COR-L47 (cell line): ENCODE measurements around the gene RUFY4.

Source experiments
- DNase-seq: peaks from one replicate; lab custom pipeline; 2025; lab: John Stamatoyannopoulos, UW

Gene RUFY4, protein sequence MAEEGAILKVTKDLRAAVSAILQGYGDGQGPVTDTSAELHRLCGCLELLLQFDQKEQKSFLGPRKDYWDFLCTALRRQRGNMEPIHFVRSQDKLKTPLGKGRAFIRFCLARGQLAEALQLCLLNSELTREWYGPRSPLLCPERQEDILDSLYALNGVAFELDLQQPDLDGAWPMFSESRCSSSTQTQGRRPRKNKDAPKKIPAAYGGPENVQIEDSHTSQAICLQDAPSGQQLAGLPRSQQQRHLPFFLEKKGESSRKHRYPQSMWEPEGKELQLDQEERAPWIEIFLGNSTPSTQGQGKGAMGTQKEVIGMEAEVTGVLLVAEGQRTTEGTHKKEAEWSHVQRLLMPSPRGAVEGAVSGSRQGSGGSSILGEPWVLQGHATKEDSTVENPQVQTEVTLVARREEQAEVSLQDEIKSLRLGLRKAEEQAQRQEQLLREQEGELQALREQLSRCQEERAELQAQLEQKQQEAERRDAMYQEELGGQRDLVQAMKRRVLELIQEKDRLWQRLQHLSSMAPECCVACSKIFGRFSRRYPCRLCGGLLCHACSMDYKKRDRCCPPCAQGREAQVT

DNA sequence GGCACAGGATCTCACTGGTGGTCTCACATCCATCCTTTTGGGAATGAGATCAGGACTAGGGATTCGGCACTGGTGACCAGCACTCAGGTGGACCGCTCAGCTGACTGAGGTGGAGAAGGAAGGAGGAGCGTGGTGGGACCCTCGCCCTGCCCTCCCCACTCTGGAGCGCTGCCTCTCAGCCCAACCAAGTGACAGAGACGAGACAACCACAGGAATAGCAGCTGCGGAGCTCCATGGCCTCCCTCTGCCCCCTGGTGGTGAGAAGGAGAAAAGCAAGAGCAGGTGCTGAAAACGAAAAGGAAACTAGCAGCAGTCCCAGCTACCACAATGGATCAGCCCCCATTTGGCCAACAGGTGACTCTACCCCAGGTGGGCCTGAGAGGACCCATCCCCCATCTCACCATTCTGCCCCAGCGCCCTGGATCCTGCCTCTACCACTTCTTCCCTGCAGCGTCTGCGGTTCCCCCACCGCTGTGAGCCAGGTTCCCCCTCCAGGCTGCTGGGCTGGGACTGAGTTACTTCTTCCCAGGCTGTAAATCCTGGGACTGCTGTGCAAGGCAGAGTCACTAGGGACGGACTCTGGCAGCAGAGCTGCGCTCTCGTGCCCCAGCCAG lies at the start of gene RUFY4:
Gene RUFY4 (plus strand): TSS at position 533 of the 614 bp plus-strand sequence. CDS start 1,353 bp downstream, outside the sequence.
- peak; percentile 53 for DNase-seq

DNA sequence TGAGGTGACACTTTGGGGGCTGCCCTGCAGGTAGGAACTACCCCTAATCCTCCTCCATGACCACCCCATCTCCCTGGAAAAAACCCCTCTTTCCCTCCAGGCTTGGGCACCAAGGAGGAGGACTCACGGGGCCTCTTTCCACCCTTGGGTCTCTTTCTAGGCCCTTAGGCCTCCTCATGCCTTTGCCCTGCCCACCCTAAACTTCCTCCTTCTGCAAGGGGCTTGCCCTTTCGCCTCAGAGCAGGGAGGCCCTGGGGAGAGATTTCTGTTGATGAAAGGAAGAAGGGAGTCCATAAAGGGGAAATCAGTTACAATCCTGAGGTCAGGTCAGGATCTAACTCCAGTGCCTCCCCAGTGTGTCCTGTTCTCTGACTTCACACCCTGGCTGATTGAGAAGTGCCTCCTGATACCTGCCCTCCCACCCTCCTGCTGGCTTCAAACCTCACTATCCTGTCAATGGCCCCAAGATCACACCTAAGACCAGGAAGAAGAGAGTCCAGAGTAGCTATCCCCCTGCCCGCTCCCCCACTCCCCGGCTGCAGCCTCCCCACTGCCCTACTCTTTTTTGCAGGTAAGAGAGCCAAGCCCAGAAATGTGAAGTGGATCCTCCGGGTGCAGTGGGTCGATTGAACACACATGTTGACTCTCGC lies 49.5 kb upstream of the RUFY4 start:
- no peak for DNase-seq

DNA sequence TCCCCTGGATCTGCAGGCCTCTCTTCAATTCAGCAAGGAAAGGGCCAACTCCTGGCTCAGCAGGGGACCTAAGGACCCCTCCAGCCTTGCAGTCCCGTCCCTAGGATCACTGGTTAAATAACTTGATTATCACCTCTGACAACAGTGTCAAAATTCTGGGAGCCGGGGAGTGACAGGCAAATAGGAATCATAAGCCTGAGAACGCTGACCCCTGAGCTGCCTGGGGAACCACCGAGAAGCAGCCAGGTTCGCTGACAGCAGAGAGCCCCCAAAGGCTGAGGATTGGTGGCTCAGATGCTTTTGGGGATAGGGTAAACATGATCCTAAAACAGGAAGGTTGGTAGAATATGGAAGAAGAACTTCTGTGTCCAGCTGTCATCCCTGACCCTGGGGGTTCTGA lies 48.8 kb upstream of the RUFY4 start:
- DNase-seq: no peak

DNA sequence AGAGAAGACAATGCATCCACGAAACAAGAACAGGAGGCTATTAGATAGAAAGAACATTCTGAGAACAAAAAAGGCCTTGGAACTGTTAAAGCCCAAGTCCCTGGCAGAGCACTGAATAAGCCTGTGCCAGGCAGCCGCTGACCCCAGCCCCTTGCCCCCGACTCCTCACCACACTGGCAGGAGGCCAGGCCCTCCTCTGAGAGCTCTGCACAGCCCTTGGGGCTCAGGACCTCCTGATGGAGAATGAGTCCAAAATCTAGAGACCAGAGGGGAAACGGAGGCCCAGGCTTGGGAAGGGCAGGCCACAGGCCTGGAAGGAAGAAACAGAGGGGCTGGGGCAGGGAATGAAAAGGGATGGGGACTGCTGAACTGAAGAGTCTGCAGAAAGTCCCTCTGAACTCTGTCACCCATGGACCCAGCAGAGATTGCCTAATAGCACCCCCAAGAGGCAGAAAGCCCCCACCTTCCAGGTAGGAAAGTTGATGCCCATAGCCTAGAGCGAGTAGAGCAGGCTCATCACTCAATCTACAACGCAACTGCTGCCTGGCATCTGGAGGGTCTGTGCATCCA lies 48.0 kb upstream of the RUFY4 start:
- DNase-seq: no peak

DNA sequence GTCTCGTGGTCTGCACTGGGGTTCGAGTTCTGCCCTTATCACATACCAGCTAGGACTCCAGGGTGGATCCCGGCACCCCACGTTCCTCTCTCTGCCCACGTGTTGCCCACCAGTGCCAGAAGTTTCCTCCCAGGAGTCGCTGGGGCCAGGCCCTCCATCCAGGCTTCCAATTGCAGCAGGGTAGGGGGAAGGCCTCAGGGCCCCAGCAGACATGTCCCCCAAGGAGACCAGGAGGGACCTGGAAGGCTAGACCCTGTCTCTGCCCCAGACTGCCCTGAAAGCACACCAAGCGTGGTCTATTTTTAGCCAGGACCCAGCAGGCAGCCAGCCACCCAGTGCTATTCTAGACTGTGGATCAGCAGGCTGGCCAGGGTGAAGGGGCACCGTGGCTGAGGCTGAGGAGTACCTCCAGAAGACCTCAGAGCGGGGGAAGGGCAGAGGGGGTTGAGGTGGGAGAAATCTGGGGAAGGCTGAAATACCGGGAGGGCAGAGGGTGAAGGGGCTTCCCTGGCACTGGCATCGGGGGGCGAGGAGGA lies 47.4 kb upstream of the RUFY4 start:
- no peak for DNase-seq

DNA sequence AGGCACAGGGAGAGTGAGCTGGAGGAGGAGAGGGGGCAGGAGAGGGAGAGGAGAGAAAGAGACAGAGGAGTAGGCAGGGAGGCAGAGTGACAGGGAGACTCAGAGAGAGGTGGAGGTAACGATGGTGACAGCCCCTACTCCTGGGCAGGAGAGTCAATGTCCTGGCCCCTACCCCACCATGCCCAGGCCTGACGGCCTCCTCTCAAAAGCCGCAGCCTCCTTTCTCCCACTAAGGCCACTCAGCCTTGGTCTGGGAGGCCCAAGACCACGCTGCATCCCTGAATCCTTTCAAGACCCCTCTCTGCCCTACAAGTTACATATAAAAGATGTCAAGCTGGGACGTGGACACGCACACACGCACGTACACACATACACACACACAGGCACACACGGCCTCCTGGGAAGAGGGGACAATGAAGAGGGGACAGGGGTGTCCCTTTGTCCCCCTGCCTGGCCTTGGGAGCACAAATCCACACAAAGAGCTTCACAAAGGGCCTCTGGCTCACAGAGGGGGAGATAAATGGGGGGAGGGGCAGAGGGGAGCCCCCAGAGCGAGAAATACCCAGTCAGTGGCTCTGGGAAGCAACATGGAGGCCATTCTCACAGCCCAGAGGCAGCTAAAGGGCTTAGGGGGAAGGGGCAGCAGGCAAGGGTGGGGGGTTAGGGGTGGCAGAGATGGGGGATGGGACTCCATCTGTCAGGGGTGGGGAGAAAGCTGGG lies 46.8 kb upstream of the RUFY4 start:
- no peak for DNase-seq

DNA sequence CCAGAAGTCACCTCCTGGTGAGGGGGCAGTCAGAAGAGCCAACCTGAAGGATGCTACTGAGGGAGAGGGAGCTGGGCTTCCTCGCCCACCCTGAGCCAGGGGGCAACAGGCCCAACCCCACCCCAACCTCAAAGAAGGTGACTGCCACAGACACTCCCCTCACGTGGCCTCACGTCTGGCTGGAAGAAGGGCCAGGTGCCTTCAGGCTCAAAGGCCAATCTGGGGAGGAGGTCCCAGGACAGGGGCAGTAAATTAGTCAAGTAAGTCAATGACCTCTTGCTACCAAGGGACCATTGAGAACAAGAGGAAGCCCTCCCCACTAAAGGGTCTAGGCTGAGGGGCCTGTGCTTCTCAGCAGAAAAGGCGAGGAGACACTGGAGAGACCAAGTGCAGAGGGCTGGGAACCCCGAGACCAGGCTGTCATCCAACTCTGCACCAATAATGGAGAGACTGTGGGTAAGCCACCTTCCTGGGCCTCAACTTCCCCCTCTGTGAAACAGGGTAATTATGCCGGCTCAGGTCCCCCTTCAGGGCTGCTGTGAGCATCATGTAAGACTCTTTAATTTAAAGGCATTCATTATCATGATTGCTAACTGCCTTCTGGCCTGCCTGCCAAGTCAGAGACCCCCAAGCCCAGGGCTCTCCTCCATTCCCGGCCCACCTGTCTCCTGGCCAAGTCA lies 46.1 kb upstream of the RUFY4 start:
- no peak for DNase-seq

DNA sequence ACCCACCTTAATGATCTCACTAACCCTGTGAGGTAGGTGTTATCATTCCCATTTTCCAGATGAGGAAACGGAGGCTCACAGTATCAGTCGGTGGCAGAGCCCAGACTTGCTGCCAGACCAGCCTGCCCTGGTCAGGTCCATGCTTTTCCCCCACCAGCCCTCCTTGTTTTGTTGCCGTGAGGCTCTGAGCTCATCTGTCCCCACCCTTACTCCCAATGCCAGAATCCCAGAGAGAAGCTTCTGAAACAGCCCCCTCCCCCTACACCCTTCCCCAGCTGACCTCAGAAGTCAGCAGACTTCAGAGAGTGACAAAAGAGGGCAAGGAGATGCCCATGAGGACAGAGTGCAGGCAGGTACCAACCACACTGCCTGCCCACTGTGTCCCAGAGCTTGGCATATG lies 45.4 kb upstream of the RUFY4 start:
- no peak for DNase-seq

DNA sequence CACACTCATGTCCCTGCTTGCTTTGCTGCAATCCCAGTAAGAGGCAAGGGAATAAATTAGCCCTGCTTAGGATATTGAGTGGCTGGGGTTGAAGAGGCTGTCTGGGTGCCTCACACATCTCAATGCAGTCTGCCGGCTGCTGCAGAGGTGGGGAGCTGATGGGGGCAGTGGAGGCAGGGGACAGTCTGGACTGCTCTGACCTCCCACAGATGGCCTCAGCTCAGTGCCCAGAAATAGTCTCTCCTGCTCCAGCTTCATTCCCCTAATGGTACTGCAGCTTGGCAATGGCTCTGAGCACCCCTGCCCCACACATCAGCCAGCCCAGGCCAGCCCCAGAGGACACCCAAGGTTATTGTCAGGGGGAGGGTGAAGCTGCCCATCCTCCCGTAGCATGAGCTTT lies 44.7 kb upstream of the RUFY4 start:
- DNase-seq: no peak

DNA sequence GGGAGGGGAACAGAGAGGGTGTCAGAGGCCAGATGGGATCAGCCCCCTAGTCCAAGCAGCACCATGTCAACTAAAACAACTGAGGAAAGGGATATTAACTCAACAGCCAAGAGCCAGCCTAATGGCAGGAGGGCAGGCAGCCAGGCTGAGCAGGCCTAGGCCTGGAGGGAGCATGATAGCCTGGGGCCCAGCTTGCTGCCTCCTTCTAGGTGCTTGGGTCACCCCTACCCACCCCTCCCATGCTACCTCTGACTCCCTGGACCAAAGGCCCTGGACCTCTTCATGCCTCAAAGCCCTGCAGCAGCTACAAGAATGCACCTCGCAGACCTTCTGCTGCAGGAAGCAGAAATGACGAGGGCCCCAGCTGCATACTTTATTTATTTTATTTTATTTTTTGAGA lies 44.2 kb upstream of the RUFY4 start:
- DNase-seq: no peak

DNA sequence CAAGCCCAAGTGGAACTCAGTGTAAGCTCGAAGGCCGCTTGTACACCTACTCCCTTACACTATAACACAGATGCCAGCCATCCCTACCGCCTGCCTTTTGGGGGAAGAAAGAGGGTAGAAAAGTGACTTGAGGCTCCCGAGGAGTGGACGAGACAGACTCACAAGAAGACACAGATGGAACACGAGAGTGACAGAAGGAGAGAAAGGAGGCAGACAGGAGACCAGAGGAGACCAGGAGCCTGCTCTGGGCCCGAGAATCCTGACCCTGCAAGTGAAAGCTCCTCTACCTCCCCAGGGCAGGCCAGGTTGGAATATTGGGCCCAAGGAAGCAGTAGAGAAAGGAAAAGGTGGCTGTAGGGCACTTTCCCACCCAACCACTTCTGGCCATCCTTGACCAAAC lies 42.8 kb upstream of the RUFY4 start:
- DNase-seq: no peak

DNA sequence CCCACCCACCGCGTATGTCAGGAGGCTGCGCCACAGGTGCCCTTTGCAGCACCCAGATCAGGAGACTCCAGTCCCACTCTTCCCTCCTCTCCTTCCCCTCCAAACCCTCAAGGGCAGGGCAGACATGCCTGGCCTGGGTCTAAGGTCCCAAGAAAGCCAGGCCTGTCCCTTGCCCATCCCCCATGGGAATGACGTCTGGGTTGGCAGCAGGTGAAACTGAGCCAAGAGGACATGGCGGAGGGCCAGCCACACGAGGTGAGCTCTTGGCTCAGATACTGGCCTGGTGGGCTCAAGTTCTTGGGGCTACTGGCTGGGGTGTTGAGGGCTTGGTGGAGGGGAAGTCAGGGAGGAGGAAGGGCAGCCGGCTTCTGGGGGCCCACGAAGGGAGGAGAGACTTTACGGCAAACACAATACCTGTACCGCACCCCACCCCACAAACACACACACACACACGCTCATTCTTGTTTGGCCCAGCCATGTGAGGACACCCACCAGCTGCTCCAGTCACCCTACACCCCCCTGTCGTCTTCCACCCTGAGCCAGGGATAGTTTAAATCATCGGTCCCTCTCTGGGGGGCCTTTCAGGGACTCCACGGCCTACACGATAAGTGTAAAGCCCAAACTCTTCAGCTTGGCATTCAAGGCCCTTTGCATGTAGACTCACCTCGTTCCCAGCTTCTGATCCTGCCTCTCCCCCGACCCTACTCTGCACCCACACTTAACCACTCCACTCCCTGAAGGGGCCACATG lies 42.2 kb upstream of the RUFY4 start:
- no peak for DNase-seq

DNA sequence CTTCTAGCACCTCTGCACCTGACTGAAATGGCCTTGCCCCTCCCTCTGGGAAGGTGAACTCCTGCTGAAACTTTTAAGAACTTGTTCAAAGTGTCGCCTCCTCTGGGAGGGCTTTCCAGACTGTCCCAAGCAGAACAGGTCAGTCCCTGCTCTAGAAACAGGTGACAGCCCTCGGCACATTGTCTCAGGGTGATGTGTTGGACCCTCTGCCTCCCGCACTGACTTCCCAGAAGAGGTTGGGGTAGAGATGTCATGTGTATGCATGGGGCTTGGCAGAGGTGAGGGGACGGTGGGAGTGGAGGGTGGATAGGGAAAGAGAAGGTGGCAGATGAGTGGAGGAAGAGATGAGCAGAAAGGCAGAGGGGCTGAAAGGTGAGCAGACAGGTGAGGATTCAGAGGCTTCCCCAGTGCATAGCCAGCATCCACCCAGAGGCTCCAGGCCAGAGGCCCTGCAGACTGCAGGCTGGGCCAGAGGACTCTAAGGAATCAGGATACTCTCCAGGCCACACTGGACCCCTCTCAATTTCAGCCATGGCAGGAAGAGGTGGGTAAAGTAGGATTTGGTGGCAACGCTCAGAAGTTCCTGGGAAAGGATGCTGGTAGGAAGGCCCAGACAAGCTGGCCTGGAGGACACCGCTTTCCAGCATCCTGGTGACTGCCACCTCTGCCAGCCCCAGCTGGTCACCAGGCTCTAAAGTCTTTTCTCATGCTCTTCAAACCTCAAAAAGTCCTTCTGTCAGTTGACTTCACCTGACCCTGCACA lies 41.4 kb upstream of the RUFY4 start:
- DNase-seq: no peak

DNA sequence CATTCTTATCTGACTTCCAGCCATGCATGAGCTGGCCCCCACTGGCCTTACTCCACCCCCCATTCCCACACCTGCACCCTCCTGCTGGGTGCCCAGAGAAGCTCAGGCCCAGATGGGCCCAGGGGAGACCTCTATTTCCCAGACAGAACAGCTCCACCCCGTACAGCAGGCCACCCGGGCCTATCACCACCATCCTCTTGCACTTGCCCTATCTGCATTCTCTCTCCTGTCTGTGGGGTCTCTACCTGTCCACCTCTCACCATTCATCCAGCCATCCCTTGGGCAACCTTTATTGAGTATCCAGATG lies 40.9 kb upstream of the RUFY4 start:
- no peak for DNase-seq

DNA sequence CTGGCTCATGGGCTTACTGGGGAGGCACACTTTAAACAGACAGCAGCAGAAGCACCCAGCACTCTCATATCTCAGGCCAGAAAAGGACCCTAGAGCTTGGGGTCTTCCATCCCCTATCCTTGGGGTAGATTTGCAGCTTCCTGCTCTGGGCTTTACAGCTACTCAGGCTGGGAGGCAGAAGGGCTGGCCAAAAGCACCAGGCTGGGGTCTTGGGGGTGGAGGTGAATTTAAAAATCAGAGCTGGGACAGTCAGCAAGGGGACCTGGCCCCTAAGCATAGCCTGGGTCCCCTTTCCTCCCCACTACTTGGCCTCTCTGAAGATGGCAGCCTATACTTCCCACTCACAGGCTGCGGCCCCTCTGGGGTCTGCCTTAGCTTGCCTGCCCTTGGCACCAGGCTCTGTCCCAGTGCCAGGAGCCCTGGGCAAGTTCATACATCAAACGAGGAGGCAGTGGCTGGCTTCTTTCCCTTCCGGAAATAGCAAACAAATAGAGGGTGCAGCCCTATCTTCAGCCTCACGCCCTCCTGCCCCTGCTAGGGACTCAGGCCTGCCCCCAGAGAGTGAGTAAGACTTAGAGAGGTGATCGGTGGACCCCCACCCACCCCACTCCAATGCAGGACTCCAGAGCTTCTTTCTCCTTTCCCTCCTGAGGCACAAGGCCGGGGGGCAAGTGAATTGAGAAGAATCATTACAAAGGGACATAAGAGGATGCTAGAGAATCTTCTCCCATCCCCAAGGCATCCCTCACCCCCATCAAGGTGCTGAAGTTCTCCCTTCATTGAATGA lies 40.3 kb upstream of the RUFY4 start:
- DNase-seq: no peak

DNA sequence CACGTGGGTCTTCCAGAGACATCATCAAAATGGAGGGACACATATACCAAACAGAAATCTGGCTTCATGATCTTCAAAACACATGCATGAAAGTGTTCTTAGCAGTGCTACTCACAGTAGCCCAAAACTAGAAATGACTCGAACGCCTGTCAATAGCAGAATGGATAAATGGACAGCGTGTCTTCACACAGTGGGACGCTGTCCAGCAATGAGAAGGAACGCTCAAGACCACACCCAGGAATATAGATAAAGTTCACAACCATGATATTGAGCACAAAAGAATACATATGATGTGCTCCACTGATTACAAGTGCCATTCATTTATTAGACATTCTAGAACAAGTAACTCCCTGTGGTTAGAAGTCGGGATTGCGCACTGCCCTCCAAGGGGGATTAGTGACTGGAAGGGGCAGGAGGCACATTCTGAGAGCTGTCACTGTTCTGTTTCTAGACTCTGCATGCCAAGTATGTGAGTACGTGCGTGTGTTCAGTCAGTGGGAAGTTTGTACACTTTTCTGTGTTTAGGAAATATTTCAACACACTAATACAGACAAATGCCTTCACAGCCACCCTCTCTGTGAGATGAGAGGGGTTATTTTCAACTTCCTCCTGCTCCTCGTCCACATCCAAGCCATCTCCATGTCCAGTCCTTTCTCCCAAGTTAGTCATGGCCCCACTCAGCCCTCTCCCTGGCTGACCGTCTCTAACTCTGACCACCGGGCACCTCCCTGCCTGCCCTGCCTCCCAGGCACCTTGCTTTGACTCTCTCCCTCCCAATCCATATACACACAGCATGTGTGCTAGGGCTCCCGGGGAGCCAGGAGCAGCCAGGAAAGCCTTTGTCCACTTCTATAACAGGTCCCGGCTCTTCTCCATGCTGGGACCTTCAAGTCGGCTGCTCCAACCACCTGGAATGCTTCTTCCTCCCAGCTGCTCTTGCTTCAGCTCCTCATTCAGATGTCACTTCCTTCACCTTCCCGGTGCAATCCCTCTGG lies 39.4 kb upstream of the RUFY4 start:
- DNase-seq: no peak

DNA sequence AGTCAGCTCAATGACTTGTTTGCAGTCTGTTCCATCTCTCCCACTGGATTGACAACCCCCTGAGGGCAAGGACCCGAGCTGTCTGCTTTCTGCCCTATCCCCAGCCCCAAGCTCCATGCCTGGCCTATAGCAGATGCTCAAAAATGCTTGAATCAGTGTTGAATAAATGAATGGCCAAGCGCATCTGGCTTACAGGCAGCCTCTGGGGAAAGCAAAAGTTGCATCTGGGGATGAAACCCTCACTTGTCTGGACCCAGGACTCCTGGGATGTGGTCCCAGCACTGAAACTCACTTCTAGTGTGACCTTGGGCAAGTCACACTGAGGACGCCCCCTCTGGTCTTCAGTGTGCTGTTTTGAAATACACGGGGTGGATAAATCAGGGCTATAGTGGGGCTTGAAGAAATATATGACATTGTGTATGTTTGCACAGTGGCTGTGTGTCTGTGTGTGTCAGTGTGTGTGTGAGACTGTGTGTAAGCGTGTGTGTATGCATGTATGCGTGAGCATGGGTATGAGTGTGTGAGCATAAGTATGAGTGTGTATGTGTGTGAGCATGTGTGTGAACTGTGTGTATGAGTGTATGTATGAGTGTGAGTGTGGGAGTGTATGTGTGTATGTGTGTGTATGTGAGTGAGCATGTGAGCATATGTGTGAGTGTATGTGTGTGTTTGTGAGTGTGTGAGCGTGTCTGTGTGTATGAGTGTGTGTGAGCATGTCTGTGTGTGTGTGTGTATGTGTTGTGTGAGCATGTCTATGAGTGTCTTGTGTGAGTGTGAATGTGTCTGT lies 38.5 kb upstream of the RUFY4 start:
- no peak for DNase-seq
